Prostate gland (tissue), 2 donors: ENCODE data around the gene HGFAC. TPM values are rescaled to one million over a fixed set of nuclear protein-coding genes. Genes with fewer than 3 reads are reported as not detected.

Experiments used
- DNase-seq: peaks from one replicate; pipeline ENCODE4 v3.0.0-alpha.2; 2019; ENCODE audit warnings: low spot score
- H3K27ac ChIP-seq, 2 donors: fragments of 200-600 bp; sonication (generic); 2 replicates each; pipeline ENCODE4 v1.5.1; 2017 to 2019
- H3K27me3 ChIP-seq: fragments of 200-600 bp; sonication (generic); replicated peaks from 2 replicates; pipeline ENCODE4 v1.5.1; 2019; ENCODE audit not compliant: insufficient read depth
- H3K36me3 ChIP-seq, 2 donors: fragments of 200-600 bp; sonication (generic); 1 replicate in 1 of 2; 2 replicates in 1 of 2; pipeline versions ENCODE4 v1.5.1 to v1.8.1; 2017 to 2019
- H3K4me1 ChIP-seq: fragments of 200-600 bp; sonication (generic); replicated peaks from 2 replicates; pipeline ENCODE4 v1.5.1; 2019
- H3K4me3 ChIP-seq, 2 donors: fragments of 200-600 bp; sonication (generic); 2 replicates each; pipeline ENCODE4 v1.5.1; 2017 to 2019
- H3K9me3 ChIP-seq: fragments of 200-600 bp; sonication (generic); 2 replicates; pipeline ENCODE4 v1.5.1; 2017
- CTCF ChIP-seq, 4 experiments: fragments of 200-600 bp in 2 of 4; fragments of 450-650 bp in 2 of 4; sonication (generic) in 2 of 4; IDR thresholded peaks; 1 replicate in 3 of 4; 2 replicates in 1 of 4; pipeline ENCODE4 v1.5.1; 2016 to 2019; ENCODE audit warnings: antibody characterized with exemption in 4 of 4, mild to moderate bottlenecking in 2 of 4, moderate library complexity in 2 of 4
- POLR2A ChIP-seq: fragments of 450-650 bp; IDR thresholded peaks from one replicate; pipeline ENCODE4 v1.6.1; 2016; ENCODE audit warnings: antibody characterized with exemption, mild to moderate bottlenecking
- POLR2AphosphoS5 ChIP-seq: sonication (generic); formaldehyde crosslinking; IDR thresholded peaks from one replicate; pipeline ENCODE4 v1.6.1; 2017; ENCODE audit warnings: antibody characterized with exemption
- WGBS: methylation state at CpG from one replicate; pipeline ENCODE4 v1.1.5; 2018; 5-methylcytosine and 5-hydroxymethylcytosine counted together
- intact Hi-C: fragments of 100-400 bp; cut with DNase I; formaldehyde crosslinking; loops from one replicate; pipeline ENCODE4 v1.14.2; 2022
- total RNA-seq, 2 donors: library from RNA; depleted of rRNA; stranded (reverse); fragments of >200 nt; gene quantifications; one replicate each; pipeline ENCODE4 v1.1.0, GENCODE V29; 2016

Gene HGFAC
- total RNA-seq, 2 donors from 2014 or later, result 0.27 to 1.9 TPM

- no peak overlapping the region for H3K4me3 ChIP-seq
- intact Hi-C loops, result no loop called here
- no peaks in the 10 kb centered on the region for H3K27me3 ChIP-seq
- peaks cover 10% of the 10 kb centered on the region for H3K4me1 ChIP-seq
- no peaks in the 10 kb centered on the region for H3K9me3 ChIP-seq
- TF ChIP-seq POLR2AphosphoS5 (no peak), CTCF (IDR thresholded peaks at IDR 0.05) (no peak), POLR2A (no peak)
- WGBS, result 82% methylated on average over 38 of the region's 41 CpGs
- no peak for DNase-seq
- H3K27ac ChIP-seq, result no peak overlapping the region
- H3K36me3 ChIP-seq, result no peaks in the 10 kb centered on the region
These were observed 24.2 kb downstream of the HGFAC start for GRCh38 chr4:3465698-3466671.

DNA sequence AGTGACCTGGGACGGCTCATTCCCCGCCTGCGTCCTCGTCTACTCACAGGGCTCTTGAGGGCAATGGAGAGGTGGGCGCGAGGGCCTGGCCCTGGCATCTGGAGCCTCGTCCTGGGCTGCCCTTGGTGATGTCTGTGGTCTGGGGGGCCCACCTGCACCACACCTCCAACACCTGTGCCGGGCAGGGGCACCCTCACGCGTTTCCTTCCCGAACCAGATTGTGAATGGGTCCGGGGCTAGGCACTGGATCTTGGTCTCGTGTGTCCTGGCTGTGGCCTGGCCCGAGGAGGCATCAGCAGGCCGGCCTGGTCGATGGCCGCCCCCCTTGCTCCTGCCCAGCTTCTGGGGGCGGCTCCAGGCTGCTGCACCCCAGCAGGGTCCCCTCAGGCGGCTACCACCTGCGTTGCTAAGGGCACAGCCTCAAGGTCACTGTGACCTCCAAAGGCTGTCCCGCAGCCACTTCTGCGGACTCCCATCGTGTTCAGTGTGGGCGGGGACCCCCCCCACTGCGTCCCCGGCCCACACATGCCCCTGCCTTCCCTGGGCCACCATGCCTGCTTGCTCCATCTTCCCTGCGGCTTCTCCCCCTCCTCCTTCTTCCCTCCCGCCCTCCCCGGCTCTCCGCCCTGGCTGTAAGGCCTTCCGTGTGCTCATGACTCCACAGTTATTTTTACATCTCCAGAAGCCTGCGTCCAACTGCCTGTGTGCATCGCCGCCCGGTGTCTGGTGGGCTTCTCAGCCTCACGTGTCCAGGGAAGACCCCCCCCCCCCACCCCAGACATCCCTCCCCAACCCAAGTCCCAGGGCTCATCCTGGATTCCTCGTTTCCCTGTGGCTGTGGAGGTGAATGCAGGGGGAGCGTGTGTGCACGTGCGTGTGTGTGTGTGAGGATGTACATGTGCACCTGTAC is 25.2 kb downstream of the HGFAC start:
- Histone ChIP-seq H3K36me3 (no peaks in the 10 kb centered on the region), H3K4me1 (peaks cover 2% of the 10 kb centered on the region), H3K27me3 (no peaks in the 10 kb centered on the region), H3K9me3 (no peaks in the 10 kb centered on the region), H3K4me3 (no peak overlapping the region), H3K27ac (no peak overlapping the region)
- intact Hi-C loops, result no loop called here
- 89% methylated on average over 40 of the region's 40 CpGs for WGBS
- DNase-seq, result no peak
- TF ChIP-seq POLR2AphosphoS5 (no peak), POLR2A (no peak), CTCF (IDR thresholded peaks at IDR 0.05) (no peak)

- Histone ChIP-seq H3K27ac (no peak overlapping the region), H3K4me3 (no peak overlapping the region), H3K36me3 (no peaks in the 10 kb centered on the region), H3K9me3 (no peaks in the 10 kb centered on the region), H3K4me1 (no peaks in the 10 kb centered on the region), H3K27me3 (no peaks in the 10 kb centered on the region)
- intact Hi-C loops, result no loop called here
- TF ChIP-seq POLR2A (no peak), CTCF (IDR thresholded peaks at IDR 0.05) (no peak), POLR2AphosphoS5 (no peak)
- WGBS, result 80% methylated on average over 15 of the region's 15 CpGs
- DNase-seq, result no peak
These were observed 25.8 kb downstream of the HGFAC start for GRCh38 chr4:3467601-3468031.

GRCh38 chr4:3468154-3468553 is 26.4 kb downstream of the HGFAC start:
- Histone ChIP-seq H3K4me3 (no peak overlapping the region), H3K27ac (no peak overlapping the region), H3K36me3 (no peaks in the 10 kb centered on the region), H3K9me3 (no peaks in the 10 kb centered on the region), H3K27me3 (no peaks in the 10 kb centered on the region), H3K4me1 (no peaks in the 10 kb centered on the region)
- TF ChIP-seq CTCF (IDR thresholded peaks at IDR 0.05) (no peak), POLR2A (no peak), POLR2AphosphoS5 (no peak)
- intact Hi-C loops, result no loop called here
- DNase-seq, result no peak
- WGBS, result 89% methylated on average over 10 of the region's 10 CpGs
